Stimulated activated CD4-positive, alpha-beta T cell treated with anti-CD3 and anti-CD28 coated beads, Interleukin-1b, Interleukin-23, amount 100 ng/mL, for 24 hours (primary cell): ENCODE measurements around the gene KIF3C.
A peak's percentile ranks its signal among the peaks of the same experiment; 100 is the strongest.
"Not testable (repeated sequence)": the region's sequence is repeated elsewhere in the genome, so short reads cannot be mapped to it uniquely, and the experiment has no call there.

Experiments
- DNase-seq, 4 experiments: peaks; one replicate each; pipeline ENCODE4 v3.0.0-alpha.2; 2020; ENCODE audit warnings: low read depth in 4 of 4, low spot score in 1 of 4

Gene KIF3C

GRCh38 chr2:25982273-25982967, at the start of gene KIF3C:
TSS of gene KIF3C (minus strand) at chr2:25982497. CDS start at chr2:25981917, 580 bp downstream.
- peak; percentile 46 to 63 (median 54) for DNase-seq

DNA sequence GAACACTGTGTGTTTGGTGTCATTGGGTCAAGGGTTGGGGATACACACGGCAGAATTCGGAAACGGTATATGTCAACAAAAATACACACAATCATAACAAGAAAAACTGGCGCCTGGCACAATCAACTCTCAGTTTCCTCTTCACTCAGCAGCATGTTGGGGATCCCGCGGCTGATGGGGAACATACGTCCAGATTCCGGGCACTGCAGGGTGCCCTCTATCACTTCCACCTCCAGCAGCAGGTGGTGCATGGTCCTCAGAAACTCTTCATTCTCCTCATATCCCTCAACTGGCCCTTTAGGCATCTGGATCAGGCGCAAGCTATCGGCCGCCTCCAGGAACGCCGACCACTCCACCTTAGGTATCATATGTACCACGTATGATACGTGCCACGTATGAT, 45.8 kb upstream of the KIF3C start:
- DNase-seq = not testable (repeated sequence)

DNA sequence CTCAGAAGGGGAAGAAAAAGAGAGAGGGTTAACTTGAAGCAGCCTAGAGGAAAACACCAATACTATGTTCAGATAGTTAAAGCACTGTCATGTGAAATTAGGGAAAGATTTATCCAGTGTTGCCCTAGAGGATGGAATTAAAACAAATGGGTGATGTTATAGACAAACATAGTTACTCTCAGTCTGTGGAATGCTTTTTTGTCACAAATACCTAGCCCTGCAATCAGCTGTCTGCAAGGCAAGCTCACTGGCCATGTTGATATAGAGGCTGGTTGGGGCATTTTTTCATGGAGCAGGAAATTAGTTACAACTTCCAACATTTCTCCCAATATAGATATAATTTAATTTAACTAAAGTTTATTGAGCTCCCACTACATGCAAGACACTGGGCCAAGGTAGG, 43.2 kb upstream of the KIF3C start:
- DNase-seq = no peak

DNA sequence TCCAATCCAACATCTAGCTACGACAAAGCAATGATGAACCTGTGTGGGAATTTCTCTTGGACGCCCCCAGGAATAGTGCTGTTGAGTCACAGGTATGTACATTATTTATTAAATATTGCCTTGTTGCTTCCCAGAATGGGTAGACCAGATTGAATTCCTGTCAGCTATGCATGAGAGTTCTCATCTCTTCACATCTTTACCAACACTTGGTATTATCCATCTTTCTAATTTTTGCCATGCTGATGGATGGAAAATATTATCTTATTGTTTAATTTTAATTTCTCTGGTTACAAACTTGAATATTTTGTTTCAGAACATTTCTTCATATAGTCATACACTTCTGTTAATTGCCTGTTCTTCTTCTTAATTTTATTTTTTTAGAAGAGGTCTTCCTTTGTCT, 42.0 kb upstream of the KIF3C start:
- no peak for DNase-seq

DNA sequence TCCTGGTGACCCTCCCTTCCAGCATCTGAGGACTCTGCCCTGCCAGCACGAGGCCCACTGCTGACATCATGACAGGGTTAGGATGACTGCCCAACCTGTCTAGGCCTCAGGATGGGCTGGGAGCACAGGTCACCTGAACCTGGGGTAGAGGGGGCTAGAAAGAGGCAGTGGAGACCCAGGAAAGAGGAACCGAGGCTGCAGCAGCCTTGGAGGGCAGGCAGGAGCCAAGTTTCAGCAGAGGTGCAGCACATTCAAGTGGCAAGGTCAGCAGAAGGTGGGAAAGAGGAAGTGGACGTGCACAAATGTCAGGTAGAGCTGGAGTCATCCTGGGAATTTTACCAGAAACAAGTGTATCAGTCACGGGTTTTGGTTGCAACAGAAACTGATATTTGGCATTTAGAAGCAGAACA, 37.9 kb upstream of the KIF3C start:
- no peak for DNase-seq

GRCh38 chr2:26018184-26019055, 36.1 kb upstream of the KIF3C start:
- peak in 2 of 4 experiments; percentile 10 to 21 for DNase-seq

GRCh38 chr2:26017464-26018183, 35.3 kb upstream of the KIF3C start:
- DNase-seq = no peak

- DNase-seq = not testable (repeated sequence)
Observed at GRCh38 chr2:26016706-26017045, 34.4 kb upstream of the KIF3C start.

GRCh38 chr2:26016012-26016705, 33.9 kb upstream of the KIF3C start:
- no peak for DNase-seq

- no peak for DNase-seq
Observed at GRCh38 chr2:26013668-26014067, 31.4 kb upstream of the KIF3C start.

GRCh38 chr2:26011990-26012856, 29.9 kb upstream of the KIF3C start:
- DNase-seq = no peak

- DNase-seq = no peak
Observed at GRCh38 chr2:26011609-26011989, 29.3 kb upstream of the KIF3C start.

- no peak for DNase-seq
Observed at GRCh38 chr2:26010943-26011342, 28.6 kb upstream of the KIF3C start.

GRCh38 chr2:26009567-26009963, 27.3 kb upstream of the KIF3C start:
- DNase-seq = no peak

DNA sequence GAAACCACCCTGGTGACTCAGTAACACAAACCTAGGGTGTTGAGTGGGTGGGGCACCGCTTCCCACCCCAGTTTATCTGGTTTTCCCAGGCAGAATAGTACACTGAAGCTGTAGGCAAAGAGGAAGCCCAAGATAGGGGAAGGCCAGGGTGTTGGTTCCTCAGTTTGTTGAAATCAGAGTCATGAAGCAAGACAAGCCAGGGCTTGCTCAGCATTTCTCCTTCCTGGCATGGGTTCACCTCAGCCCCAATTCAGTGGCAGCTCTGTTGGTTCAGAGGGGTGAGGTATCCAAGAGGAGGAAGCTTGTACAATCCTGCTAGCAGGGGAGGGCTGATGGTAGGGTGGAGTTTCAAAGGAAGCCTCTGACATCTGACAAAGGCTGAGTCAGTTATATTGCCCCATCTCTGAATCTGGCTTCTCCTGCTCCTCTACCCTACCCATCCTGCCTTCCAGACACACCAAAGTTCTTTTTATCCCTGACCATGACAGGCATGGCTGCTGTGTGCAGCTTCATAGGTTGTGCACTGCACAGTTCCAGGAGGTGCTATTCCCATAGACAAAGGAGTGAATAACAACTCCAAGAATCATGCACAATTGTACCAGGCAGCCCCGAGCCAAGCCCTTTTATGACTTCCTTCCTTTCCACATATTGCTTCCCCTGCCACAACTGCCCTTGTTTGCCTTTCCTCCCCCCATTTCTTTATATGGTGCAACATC, 26.7 kb upstream of the KIF3C start:
- no peak for DNase-seq

DNA sequence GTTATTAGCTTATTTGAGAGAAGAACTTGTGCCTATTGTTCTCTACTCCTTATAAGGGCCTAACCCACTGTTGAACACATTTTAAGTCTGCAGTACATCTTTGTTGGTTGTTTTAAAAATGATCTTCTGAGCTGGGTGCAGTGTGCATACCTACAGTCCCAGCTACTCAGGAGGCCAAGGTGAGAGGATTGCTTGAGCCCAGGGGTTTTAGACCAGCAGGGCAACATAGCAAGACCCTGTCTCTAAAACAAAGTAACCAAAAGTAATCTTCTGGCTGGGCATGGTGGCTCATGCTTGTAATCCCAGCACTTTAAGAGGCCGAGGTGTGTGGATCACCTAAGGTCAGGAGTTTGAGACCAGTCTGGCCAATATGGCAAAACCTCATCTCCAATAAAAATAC, 25.8 kb upstream of the KIF3C start:
- DNase-seq = no peak

GRCh38 chr2:26002632-26003310, 20.5 kb upstream of the KIF3C start:
- no peak for DNase-seq

DNA sequence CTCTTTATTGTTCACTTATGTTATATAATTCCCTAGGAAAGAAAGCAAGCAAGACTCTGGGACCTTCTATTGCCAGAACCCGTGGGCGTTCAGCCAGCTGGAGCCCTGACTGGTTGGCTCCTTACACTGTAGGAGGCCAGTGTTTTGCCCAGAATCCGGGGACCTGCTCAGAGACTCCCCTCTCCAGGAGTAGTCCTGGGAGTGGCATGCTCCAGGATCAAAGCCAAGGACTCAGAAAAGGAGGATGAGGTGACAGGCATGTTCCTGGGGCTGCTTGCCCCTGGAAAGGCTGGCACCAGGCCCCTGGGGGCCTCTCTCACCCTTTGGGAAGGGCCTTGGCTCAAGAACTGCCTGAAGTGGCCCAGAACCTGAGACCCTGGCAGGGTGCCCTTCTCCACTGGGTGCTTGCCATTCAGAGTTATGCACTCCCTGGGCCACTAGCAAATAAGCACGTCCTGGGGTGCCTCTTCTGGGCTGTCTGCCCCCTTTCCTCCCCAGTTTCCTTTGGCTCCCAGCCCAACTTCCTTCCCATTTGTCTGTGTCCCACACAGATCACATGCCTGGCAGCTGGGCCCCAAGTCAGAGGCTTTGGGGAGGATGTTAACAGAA, 19.6 kb upstream of the KIF3C start:
- DNase-seq = no peak
